ENCODE data around the gene GRIP2.

Gene GRIP2

GRCh38 chr3:14467814-14468620, 72.1 kb downstream of the GRIP2 start:
- no peak for DNase-seq (ENCODE audit: low read depth, low spot score)

- no peak for DNase-seq (ENCODE audit: low read depth, low spot score)
Observed at GRCh38 chr3:14466179-14466903, 73.8 kb downstream of the GRIP2 start.

- DNase-seq (ENCODE audit: low read depth, low spot score): no peak
Observed at GRCh38 chr3:14465425-14465824, 74.7 kb downstream of the GRIP2 start.

GRCh38 chr3:14464521-14464920, 75.6 kb downstream of the GRIP2 start:
- DNase-seq (ENCODE audit: low read depth, low spot score): no peak

- DNase-seq (ENCODE audit: low read depth, low spot score): no peak
Observed at GRCh38 chr3:14464141-14464465, 76.0 kb downstream of the GRIP2 start.

GRCh38 chr3:14463330-14464140, 76.6 kb downstream of the GRIP2 start:
- no peak for DNase-seq (ENCODE audit: low read depth, low spot score)

GRCh38 chr3:14462738-14463137, 77.4 kb downstream of the GRIP2 start:
- no peak for DNase-seq (ENCODE audit: low read depth, low spot score)

GRCh38 chr3:14461748-14462324, 78.3 kb downstream of the GRIP2 start:
- DNase-seq (ENCODE audit: low read depth, low spot score): no peak

GRCh38 chr3:14461006-14461747, 79.0 kb downstream of the GRIP2 start:
- no peak for DNase-seq (ENCODE audit: low read depth, low spot score)

- DNase-seq (ENCODE audit: low read depth, low spot score): peak; percentile 83
Observed at GRCh38 chr3:14460342-14461005, 79.7 kb downstream of the GRIP2 start.

- DNase-seq (ENCODE audit: low read depth, low spot score): no peak
Observed at GRCh38 chr3:14459787-14460186, 80.4 kb downstream of the GRIP2 start.

GRCh38 chr3:14459384-14459783, 80.8 kb downstream of the GRIP2 start:
- DNase-seq (ENCODE audit: low read depth, low spot score): no peak

- DNase-seq (ENCODE audit: low read depth, low spot score): no peak
Observed at GRCh38 chr3:14458434-14459275, 81.5 kb downstream of the GRIP2 start.

GRCh38 chr3:14457999-14458398, 82.1 kb downstream of the GRIP2 start:
- no peak for DNase-seq (ENCODE audit: low read depth, low spot score)

- no peak for DNase-seq (ENCODE audit: low read depth, low spot score)
Observed at GRCh38 chr3:14457481-14457880, 82.7 kb downstream of the GRIP2 start.

GRCh38 chr3:14456794-14457193, 83.3 kb downstream of the GRIP2 start:
- no peak for DNase-seq (ENCODE audit: low read depth, low spot score)

GRCh38 chr3:14455571-14456317, 84.4 kb downstream of the GRIP2 start:
- DNase-seq (ENCODE audit: low read depth, low spot score): no peak

GRCh38 chr3:14454639-14455310, 85.4 kb downstream of the GRIP2 start:
- DNase-seq (ENCODE audit: low read depth, low spot score): no peak

Measured in smooth muscle cell of the brain vasculature (primary cell).